Karpas-422 (cell line): ENCODE measurements around the gene PPARGC1A. TPM values are rescaled to one million over a fixed set of nuclear protein-coding genes. Genes with fewer than 3 reads are reported as not detected.

Experiments
- DNase-seq: peaks from one replicate; pipeline ENCODE4 v3.0.0-alpha.2; 2015
- H2AFZ ChIP-seq: fragments of 200-600 bp; sonication (generic); 2 replicates; pipeline ENCODE4 v1.6.1; 2014; ENCODE audit warnings: antibody characterized with exemption, low read length, mixed read lengths
- H3K27ac ChIP-seq: fragments of 200-600 bp; sonication (generic); 2 replicates; pipeline ENCODE4 v1.5.1; 2014; ENCODE audit warnings: mild to moderate bottlenecking, low read length, moderate library complexity
- H3K27me3 ChIP-seq: fragments of 200-600 bp; sonication (generic); 2 replicates; pipeline ENCODE4 v1.6.1; 2014; ENCODE audit warnings: low read length, mixed read lengths
- H3K36me3 ChIP-seq: fragments of 200-600 bp; sonication (generic); 2 replicates; pipeline ENCODE4 v1.6.1; 2014; ENCODE audit warnings: low read length, mixed read lengths; ENCODE audit not compliant: insufficient read depth
- H3K4me1 ChIP-seq: fragments of 200-600 bp; sonication (generic); 2 replicates; pipeline ENCODE4 v1.6.1; 2014; ENCODE audit warnings: mild to moderate bottlenecking, low read length, mixed read lengths
- H3K4me2 ChIP-seq: fragments of 200-600 bp; sonication (generic); 2 replicates; pipeline ENCODE4 v1.6.1; 2014; ENCODE audit warnings: low read length, low read depth, mild to moderate bottlenecking; ENCODE audit not compliant: poor library complexity, severe bottlenecking
- H3K4me3 ChIP-seq: fragments of 200-600 bp; sonication (generic); 2 replicates; pipeline ENCODE4 v1.5.1; 2014; ENCODE audit warnings: mild to moderate bottlenecking, antibody characterized with exemption, low read length, mixed read lengths
- H3K79me2 ChIP-seq: fragments of 200-600 bp; sonication (generic); 2 replicates; pipeline ENCODE4 v1.6.1; 2014; ENCODE audit warnings: mild to moderate bottlenecking, low read length, mixed read lengths
- H3K9ac ChIP-seq: fragments of 200-600 bp; sonication (generic); 2 replicates; pipeline ENCODE4 v1.6.0; 2014; ENCODE audit warnings: low read length
- H3K9me2 ChIP-seq: fragments of 200-600 bp; sonication (generic), shearing (Covaris generic); replicated peaks from 2 replicates; pipeline ENCODE4 v1.6.0; 2014; ENCODE audit warnings: mild to moderate bottlenecking, low read length, moderate library complexity; ENCODE audit not compliant: insufficient read depth
- H3K9me3 ChIP-seq: fragments of 300-700, 200-600 bp; sonication (generic); 2 replicates; pipeline ENCODE4 v1.6.1; 2014; ENCODE audit warnings: low read length, mixed read lengths
- H4K20me1 ChIP-seq: fragments of 200-600 bp; sonication (generic); 2 replicates; pipeline ENCODE4 v1.6.1; 2014; ENCODE audit warnings: mild to moderate bottlenecking, antibody characterized with exemption, low read length, low read depth; ENCODE audit not compliant: insufficient read depth
- total RNA-seq: library from RNA; depleted of rRNA; stranded (reverse); fragments of >200 nt; shearing (Covaris generic); gene quantifications from 2 replicates; pipeline ENCODE4 v1.2.3, GENCODE V29; 2014; ENCODE audit warnings: low replicate concordance

The PPARGC1A gene
- total RNA-seq, 1 experiment from 2014 or later = not detected

DNA sequence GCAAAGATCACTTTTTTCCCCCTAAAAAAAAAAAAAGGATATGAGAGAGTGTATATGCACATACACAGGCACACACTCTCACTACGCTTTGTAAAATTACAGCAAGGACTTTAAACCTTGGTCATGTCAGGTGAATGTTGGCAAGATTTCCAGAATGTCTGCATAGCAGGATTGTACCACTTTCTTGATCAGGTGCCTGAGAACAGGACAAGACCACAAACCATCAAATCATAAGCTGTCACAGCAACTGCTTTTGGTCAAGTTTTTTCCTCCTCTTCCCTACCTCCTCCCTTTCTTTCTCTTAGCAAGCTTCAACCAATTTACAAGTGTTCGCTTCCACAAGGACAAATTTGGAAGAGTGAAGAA is 15.3 kb downstream of the PPARGC1A start:
- Histone ChIP-seq H3K36me3 (no peaks in the 10 kb centered on the region), H4K20me1 (no peaks in the 10 kb centered on the region), H3K79me2 (no peaks in the 10 kb centered on the region), H2AFZ (no peak overlapping the region), H3K27ac (no peak overlapping the region), H3K9ac (no peak overlapping the region), H3K9me2 (no peaks in the 10 kb centered on the region), H3K9me3 (no peaks in the 10 kb centered on the region), H3K4me2 (no peak overlapping the region), H3K4me1 (no peaks in the 10 kb centered on the region), H3K27me3 (no peaks in the 10 kb centered on the region; the same call in 1 of the 2 replicates), H3K4me3 (no peak overlapping the region)
- DNase-seq = no peak

DNA sequence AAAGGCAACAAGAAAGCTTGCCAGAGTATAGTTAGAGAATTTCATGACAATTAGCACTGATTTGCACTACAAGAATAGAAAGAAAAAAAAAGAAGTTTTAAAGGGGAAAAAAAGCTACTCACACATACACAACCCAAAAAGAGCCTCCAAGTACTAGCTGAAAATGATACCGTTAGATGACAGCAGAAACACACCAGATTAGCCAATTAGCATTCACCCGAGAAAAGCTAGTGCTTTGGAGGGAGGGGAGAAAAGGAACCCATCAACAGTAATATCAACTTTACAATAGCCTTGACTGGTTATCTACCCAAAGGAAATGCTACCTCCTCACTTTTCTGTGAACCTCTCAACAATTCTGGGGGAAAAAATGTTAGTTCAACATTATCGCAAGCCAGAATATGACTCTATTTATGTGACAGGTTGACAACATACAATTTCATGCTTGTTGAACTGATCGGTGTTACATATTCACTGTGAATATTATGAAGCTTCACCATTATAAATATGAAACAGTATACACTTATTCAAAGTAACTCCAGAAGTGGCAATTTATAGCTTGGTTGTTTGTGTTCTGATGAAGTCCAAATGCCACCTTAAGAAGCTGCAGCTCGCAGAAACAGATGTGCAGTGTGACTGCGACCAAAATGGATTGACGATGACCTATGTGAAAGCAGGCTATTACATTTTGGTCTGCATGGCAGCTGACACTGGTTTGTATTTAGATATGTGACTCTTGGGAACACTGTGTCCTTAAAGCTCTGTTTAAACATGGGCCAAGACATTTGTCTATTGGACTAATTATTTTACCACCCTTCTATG is 15.9 kb downstream of the PPARGC1A start:
- Histone ChIP-seq H2AFZ (no peak overlapping the region), H3K27me3 (no peaks in the 10 kb centered on the region; the same call in 1 of the 2 replicates), H3K79me2 (no peaks in the 10 kb centered on the region), H3K27ac (no peak overlapping the region), H3K4me2 (no peak overlapping the region), H3K9me3 (no peaks in the 10 kb centered on the region), H3K9me2 (no peaks in the 10 kb centered on the region), H3K4me1 (no peaks in the 10 kb centered on the region), H3K36me3 (no peaks in the 10 kb centered on the region), H3K4me3 (no peak overlapping the region), H4K20me1 (no peaks in the 10 kb centered on the region), H3K9ac (no peak overlapping the region)
- no peak for DNase-seq

GRCh38 chr4:23871426-23871825 is 18.4 kb downstream of the PPARGC1A start:
- no peaks in the 10 kb centered on the region for H3K9me2 ChIP-seq
- no peak overlapping the region for H3K4me3 ChIP-seq
- H3K4me1 ChIP-seq = no peaks in the 10 kb centered on the region
- H3K36me3 ChIP-seq = no peaks in the 10 kb centered on the region
- H3K27me3 ChIP-seq = no peaks in the 10 kb centered on the region
- no peak overlapping the region for H3K4me2 ChIP-seq
- no peaks in the 10 kb centered on the region for H3K79me2 ChIP-seq
- no peaks in the 10 kb centered on the region for H3K9me3 ChIP-seq
- DNase-seq = no peak
- H3K9ac ChIP-seq = no peak overlapping the region
- no peak overlapping the region for H3K27ac ChIP-seq
- no peak overlapping the region for H2AFZ ChIP-seq
- H4K20me1 ChIP-seq = no peaks in the 10 kb centered on the region

DNA sequence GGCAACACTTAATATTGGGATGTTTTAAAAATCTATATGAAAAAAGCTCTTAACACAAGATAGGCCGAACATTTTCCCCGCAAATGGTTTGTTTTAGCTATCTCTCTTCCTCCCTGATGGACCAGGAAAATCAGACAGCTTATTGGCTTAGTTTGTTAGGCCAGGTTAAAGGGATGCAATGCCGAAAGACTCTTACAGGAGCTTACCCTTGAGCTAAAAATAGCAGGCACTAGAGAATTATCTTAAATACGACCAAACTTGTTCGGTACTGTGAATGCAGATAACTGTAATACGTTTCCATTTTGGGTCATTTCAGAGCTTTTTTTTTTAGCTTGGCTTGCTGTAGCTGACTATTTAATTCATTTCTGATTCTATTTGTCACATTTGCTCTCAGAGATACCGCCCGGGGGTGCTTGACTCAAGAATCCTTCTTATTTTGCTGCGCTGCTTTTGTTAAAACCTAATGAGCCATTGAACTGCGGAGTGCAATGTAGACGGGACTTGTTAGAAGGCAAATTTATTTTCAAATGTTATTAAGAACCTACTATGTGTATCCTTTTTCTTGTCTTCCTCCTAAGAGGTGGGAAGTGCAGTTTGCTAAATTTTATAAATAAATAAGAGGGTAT is 23.3 kb downstream of the PPARGC1A start:
- no peak overlapping the region for H2AFZ ChIP-seq
- no peak overlapping the region for H3K4me2 ChIP-seq
- no peak overlapping the region for H3K9ac ChIP-seq
- H4K20me1 ChIP-seq = no peaks in the 10 kb centered on the region
- H3K27ac ChIP-seq = no peak overlapping the region
- no peaks in the 10 kb centered on the region for H3K9me2 ChIP-seq
- no peaks in the 10 kb centered on the region for H3K9me3 ChIP-seq
- no peaks in the 10 kb centered on the region for H3K4me1 ChIP-seq
- DNase-seq = no peak
- H3K36me3 ChIP-seq = no peaks in the 10 kb centered on the region
- H3K79me2 ChIP-seq = no peaks in the 10 kb centered on the region
- H3K4me3 ChIP-seq = no peak overlapping the region
- H3K27me3 ChIP-seq = no peaks in the 10 kb centered on the region

DNA sequence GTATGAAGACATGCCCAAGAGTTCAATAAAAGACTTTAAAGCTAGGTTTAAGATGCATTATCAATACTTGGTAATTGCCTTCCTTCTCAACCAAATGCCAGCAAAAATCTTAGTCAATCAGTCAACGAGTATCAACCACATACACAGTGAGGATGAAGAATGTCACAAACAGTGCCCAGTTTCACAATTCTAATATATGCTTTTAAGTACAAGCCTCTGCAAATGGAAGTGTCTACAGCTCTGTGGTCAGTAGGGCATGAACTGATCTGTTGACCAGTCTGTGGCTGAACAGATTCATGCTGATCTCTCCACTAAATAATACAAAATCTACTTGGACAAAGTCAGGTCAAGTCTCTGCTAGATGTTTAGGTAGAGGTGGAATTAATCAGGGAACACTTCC is 27.9 kb downstream of the PPARGC1A start:
- Histone ChIP-seq H3K9me2 (no peaks in the 10 kb centered on the region), H3K4me2 (no peak overlapping the region), H3K79me2 (no peaks in the 10 kb centered on the region), H3K9ac (no peak overlapping the region), H3K27me3 (no peaks in the 10 kb centered on the region), H3K27ac (no peak overlapping the region), H3K4me3 (no peak overlapping the region), H4K20me1 (no peaks in the 10 kb centered on the region), H2AFZ (no peak overlapping the region), H3K36me3 (no peaks in the 10 kb centered on the region), H3K9me3 (no peaks in the 10 kb centered on the region), H3K4me1 (no peaks in the 10 kb centered on the region)
- no peak for DNase-seq

DNA sequence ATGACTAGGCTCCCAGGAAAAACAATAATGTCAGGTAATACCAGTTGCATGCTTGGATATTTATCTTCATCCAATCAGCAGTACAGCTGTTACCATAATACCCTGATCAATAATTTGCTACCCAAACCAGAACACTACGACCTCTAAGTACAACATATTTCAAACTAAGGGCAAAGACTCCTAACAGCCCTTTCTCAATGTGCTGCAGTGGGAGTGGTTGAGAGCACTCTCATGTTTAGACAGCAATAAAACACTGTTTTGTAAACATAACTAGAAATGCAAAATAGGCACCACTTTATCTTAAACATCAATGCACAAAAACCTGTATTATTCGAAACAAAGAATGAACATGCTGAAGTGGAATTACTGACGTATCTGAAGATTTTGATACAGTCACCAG is 28.9 kb downstream of the PPARGC1A start:
- H2AFZ ChIP-seq = no peak overlapping the region
- H3K36me3 ChIP-seq = no peaks in the 10 kb centered on the region
- no peaks in the 10 kb centered on the region for H3K27me3 ChIP-seq
- H3K9me3 ChIP-seq = no peaks in the 10 kb centered on the region
- H4K20me1 ChIP-seq = no peaks in the 10 kb centered on the region
- H3K4me1 ChIP-seq = no peaks in the 10 kb centered on the region
- H3K4me2 ChIP-seq = no peak overlapping the region
- H3K79me2 ChIP-seq = no peaks in the 10 kb centered on the region
- no peaks in the 10 kb centered on the region for H3K9me2 ChIP-seq
- H3K9ac ChIP-seq = no peak overlapping the region
- no peak overlapping the region for H3K27ac ChIP-seq
- H3K4me3 ChIP-seq = no peak overlapping the region
- DNase-seq = no peak

DNA sequence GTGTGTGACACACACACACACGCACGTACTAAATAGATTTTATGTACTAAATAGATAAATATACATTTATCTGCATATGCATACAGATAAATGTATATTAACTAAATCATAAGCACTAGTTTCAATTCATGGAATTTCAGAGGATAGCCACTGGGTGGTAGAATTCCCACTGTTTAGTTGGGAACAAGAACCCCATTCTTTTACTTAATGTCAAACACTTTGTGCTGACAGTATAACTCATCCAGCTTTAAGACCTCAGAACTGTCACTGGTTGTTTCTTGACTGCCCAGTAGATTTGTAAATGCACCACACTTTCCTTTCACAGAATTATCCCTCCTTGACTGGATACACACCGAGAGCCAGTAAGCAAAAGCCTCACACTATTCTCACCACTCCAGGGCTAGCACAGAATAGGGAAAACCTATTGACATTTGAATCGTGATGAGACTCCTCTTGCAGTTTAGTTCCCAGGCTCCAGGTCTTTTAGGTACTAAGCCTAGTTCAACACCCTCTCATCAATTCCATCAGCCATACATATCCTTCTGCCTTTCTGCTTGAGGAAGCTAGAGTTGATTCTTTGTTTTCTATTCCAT is 32.4 kb downstream of the PPARGC1A start:
- Histone ChIP-seq H3K27me3 (no peaks in the 10 kb centered on the region), H2AFZ (no peak overlapping the region), H3K4me2 (no peak overlapping the region), H3K9me3 (no peaks in the 10 kb centered on the region), H3K36me3 (no peaks in the 10 kb centered on the region), H3K4me1 (no peaks in the 10 kb centered on the region), H3K9ac (no peak overlapping the region), H4K20me1 (no peaks in the 10 kb centered on the region), H3K9me2 (no peaks in the 10 kb centered on the region), H3K4me3 (no peak overlapping the region), H3K27ac (no peak overlapping the region), H3K79me2 (no peaks in the 10 kb centered on the region)
- DNase-seq = no peak

DNA sequence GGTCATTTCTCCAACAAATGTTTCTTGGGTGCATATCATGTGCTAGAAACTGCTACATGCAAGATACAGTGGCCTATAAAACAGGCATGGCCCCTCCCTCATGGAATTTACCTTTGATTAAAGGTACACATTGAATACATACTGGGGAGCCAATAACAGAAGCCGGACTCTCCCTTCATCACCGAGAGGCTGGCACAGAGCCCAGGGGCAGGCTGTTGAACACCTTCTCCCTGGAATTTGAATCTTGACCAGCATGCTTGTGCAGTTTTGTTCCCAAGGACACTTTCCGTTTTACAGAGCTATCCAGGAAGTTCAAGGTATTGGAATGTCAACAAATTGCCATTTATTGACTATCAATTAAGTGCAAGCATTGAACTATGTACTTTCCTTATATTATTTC is 33.2 kb downstream of the PPARGC1A start:
- H2AFZ ChIP-seq = no peak overlapping the region
- no peak overlapping the region for H3K4me2 ChIP-seq
- H3K36me3 ChIP-seq = no peaks in the 10 kb centered on the region
- no peaks in the 10 kb centered on the region for H3K79me2 ChIP-seq
- no peak for DNase-seq
- no peaks in the 10 kb centered on the region for H3K9me3 ChIP-seq
- H3K4me3 ChIP-seq = no peak overlapping the region
- H3K27ac ChIP-seq = no peak overlapping the region
- no peak overlapping the region for H3K9ac ChIP-seq
- no peaks in the 10 kb centered on the region for H3K9me2 ChIP-seq
- no peaks in the 10 kb centered on the region for H3K27me3 ChIP-seq
- no peaks in the 10 kb centered on the region for H4K20me1 ChIP-seq
- no peaks in the 10 kb centered on the region for H3K4me1 ChIP-seq
